DMS79 treated with DMSO at 0.1 percent for 48 hours (cell line): Measurements from ENCODE around the gene CFAP77.

ENCODE experiments used
- DNase-seq: peaks from one replicate; lab custom pipeline; 2025; lab: John Stamatoyannopoulos, UW

Gene CFAP77

GRCh38 chr9:132488626-132489025, 78.6 kb downstream of the CFAP77 start:
- peak; percentile 27 for DNase-seq

GRCh38 chr9:132489536-132489935, 79.5 kb downstream of the CFAP77 start:
- DNase-seq: no peak

- DNase-seq: no peak
These were observed 84.8 kb downstream of the CFAP77 start for GRCh38 chr9:132494857-132495256.

DNA sequence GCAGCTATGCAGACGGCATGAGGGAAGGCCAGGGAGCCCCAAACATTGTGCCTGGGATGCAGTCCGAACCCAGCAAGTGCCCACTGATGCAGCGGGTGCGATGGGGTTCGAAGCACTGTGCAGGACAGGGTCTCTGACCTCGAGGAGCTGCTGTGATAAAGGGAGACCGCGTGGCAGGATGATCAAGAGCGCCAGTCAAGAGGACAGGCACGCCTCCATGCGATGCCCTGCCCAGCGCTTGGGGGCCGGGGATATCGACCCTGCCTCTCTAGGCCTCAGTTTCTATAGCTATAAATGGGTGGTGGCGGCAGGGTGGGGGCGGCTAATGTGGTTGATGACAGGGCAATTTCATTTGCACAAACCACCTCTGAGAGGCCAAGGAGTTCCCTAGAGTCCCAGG, 87.7 kb downstream of the CFAP77 start:
- DNase-seq: no peak

GRCh38 chr9:132498531-132499210, 88.7 kb downstream of the CFAP77 start:
- DNase-seq: no peak

DNA sequence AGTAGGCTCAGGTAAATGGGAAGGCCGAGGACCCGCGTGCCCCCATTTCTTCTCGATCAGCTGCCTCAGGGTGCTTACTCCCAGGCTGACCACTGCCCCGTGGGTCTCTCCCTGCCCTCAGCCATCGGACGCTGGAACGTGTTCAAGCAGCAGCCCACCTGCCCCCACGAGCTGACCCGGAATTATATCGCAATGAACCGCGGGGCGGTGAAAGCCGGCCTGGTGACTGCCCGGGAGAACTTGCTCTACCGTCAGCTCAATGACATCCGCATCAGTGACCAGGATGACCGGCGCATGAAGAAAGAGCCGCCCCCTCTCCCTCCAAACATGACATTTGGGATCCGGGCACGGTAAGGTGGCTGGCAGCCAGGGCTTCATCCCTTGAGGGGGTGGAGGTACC, 89.2 kb downstream of the CFAP77 start:
- DNase-seq: no peak

GRCh38 chr9:132500193-132500592, 90.2 kb downstream of the CFAP77 start:
- DNase-seq: no peak

- no peak for DNase-seq
These were observed 92.5 kb downstream of the CFAP77 start for GRCh38 chr9:132502480-132502879.

DNA sequence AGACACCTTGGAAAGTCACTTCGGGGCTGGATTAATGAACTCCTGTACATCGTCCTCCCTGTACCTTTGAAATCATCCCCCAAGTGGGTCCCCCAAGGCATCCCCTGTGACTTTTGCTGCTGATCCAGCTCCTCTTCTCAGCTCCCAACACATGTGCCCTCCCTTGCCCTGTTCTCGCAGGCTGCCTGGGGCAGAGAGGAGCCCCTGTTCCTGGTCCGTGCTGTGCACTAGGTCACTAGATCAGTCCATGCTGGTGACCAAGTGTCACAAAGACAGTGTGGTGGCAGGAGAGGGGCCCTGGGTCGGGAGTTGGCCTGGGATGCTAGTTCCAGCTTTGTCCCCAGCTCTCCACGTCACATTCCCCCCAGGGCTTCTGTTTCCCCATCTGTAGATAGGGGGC, 93.1 kb downstream of the CFAP77 start:
- no peak for DNase-seq

GRCh38 chr9:132504488-132504887, 94.5 kb downstream of the CFAP77 start:
- no peak for DNase-seq

DNA sequence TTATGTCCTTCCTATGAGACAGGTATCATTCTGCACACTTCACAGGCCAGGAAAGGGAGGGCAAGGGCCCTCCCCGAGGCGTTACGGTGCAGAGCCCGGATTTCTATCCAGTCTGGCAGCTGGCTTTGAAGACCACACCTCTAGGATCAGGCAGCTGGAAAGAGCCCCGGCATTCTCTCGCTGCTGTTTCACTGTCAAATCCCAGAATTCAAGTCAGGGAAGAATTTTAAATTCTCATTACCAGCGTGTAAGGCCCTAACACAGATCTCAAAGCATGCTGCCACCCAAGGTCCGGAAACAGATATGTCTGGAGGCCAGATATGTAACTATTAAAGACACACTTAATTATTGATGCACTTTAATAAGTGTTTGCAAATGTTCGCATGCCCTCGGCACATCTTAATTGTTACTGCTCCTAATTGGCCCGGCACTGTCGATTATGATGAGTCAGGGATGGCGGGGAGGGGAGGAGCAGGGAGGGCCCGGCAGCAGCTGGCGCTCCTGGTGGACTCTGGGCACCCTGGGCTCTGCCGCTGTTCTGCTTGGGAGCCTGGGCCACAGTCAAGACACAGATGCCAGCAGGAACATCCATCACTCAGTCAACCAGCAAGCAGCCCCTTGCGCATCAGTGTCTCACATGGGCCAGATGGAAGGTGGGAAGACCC, 96.1 kb downstream of the CFAP77 start:
- no peak for DNase-seq

DNA sequence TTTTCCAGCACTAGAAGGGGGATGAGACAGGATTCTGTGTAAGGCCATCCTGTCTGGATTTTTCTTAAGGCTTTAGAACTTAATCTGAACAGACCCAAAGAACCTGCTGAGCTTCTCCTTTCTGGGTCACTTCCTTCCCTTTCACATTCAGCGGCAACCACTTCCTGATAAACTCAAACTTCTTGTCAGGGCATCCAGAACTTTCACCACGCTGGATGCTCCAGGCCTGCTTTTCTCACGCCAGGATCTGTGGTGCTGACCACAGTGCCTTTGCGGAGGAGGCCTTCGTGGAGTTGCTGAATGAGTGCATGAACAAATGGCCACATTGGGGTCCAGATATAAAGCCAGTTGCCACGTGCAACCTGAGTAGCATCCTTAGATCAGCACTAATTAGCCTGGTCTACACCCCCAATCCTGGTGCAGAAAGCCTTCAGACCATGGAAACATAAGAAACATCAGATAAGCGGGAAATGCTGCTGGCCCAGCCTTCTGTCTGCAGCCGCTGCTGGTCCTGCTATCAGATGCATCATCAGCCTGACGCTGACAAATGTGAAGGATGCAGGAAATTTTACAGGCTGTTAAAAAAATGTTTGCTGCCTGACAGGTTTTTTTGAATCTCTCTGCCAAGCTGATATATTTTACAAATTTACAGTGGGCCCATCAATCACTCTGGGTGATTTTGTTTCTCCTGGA, 97.1 kb downstream of the CFAP77 start:
- no peak for DNase-seq

DNA sequence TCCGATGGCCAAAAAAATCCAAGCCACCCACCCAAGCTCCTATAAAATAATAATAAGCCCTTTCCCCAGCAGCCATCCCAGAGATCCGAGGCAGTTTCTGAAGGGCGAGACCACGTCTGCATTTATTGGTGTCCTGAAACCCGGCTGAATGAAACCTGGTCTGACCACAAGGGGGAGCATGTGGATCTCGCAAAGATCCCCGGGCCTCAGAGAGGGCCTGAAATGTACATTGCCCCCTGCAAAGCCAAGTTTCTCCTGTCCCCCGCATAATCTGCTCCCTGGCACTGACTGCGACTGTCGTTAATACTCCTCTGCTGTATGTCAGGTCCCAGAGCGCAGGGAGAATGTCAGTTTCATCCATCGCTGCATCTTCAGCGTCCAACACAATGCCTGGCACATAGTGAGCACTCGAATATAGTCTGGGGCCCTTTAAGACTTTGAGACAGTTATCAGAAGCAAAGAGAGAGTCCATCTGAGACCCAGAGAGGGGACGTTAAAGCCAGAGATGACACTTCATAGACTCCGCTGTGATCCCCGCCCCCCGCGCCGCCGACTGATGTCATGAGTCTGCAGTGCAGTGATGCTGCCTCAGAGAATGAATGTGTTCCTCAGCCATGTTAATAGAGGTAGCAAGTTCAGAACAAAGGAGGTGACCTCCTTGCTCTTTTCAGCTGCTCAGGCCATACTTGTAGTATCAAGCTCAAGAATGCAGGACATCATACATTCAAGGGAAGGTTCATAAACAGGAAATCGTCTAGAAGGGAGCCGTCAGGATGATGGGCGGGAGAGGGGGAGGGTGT, 97.9 kb downstream of the CFAP77 start:
- DNase-seq: peak; percentile 51

- no peak for DNase-seq
These were observed 100.2 kb downstream of the CFAP77 start for GRCh38 chr9:132509928-132510874.

- DNase-seq: no peak
These were observed 101.4 kb downstream of the CFAP77 start for GRCh38 chr9:132511191-132511999.

DNA sequence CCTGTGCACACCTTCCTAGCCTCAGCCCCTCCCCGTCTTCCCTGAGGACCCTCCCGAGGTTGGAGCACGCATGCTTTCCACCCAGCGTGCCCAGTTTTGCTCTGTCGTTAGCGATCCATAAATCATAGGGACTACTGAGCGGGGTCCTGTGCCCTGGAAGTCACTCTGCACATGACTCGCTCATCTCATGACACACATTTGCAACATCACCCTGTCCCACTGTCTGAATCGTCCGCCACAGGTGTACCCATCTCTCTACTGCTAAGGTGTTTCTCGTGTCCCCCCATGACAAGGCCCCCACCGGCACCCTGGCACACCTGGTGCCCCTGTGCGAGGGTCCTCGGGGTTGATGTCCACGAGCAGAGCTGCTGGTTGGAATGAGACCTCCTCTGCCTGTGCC, 103.4 kb downstream of the CFAP77 start:
- no peak for DNase-seq

DNA sequence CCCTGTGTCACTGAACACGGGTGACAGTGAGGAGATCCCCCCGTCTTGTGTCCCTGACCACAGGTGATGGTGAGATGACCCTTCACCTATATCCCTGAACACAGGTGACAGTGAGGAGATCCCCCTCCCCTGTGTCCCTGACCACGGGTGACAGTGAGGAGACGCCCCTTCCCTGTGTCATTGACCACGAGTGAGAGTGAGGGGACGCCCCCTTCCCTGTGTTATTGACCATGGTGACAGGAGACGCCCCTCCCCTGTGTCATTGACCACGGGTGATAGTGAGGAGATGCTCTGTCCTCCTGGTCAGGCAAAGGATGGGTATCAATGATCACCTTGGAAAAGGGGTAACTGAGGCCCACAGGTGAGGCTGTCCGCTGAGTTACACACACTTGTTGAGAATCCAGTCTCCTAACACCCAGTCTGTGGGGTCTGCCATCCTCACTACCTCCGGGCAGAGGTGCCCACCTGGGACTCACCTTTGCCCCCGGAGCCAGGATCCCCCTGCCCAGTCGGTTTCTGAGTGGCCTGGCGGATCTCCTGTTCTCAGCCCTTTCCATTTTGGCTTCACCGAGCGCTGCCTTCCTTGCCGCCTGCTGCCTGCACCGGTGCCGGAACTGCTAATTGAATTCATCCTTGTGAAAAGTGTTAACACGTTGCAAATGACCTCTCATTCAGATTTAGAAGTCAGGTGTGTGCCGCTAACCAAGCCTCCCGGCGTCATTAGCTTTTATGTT, 104.2 kb downstream of the CFAP77 start:
- no peak for DNase-seq

GRCh38 chr9:132514821-132515220, 104.8 kb downstream of the CFAP77 start:
- DNase-seq: no peak

DNA sequence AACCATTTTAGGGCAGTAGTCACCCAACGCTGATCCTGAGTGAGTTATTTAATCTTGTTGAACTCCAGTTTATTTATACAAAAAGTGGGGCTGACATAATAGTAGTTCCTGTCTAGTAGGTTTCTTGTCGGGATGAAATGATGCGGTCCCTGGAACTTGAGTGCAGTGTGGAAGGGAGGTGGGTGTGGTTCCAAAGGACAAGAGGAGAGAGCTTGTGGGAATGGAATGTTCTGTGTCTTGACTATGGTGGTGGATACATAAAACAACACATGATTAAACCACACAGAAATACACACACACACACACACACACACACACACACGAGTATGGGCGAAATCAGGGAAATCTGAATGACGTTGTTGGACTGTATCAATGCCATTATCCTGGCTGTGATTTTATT, 106.3 kb downstream of the CFAP77 start:
- no peak for DNase-seq

- DNase-seq: no peak
These were observed 106.9 kb downstream of the CFAP77 start for GRCh38 chr9:132516911-132517310.
